SK-N-SH treated with all-trans-retinoic acid at 6 μM for 48 hours (cell line): Measurements from ENCODE around the gene PLXNA3.

Experiments used
- ARNTL ChIP-seq: fragments of 450-650 bp; formaldehyde crosslinking; IDR thresholded peaks from 2 replicates; pipeline ENCODE4 v1.5.0; 2020; ENCODE audit warnings: low read depth, mild to moderate bottlenecking, moderate library complexity, borderline replicate concordance
- CSDC2 ChIP-seq: fragments of 250-450 bp; sonication (Bioruptor Pico); IDR thresholded peaks from 2 replicates; pipeline ENCODE4 v1.5.0; 2020; ENCODE audit warnings: mild to moderate bottlenecking, moderate library complexity
- OSR1 ChIP-seq: fragments of 250-450 bp; sonication (Bioruptor Pico); IDR thresholded peaks from 2 replicates; pipeline ENCODE4 v1.8.0; 2022; ENCODE audit warnings: moderate library complexity, mild to moderate bottlenecking, inconsistent platforms
- RARB ChIP-seq: fragments of 250-450 bp; sonication (Bioruptor Pico); IDR thresholded peaks from 2 replicates; pipeline ENCODE4 v1.8.0; 2021; ENCODE audit warnings: mild to moderate bottlenecking, moderate library complexity
- TCF4 ChIP-seq: fragments of 250-450 bp; sonication (Bioruptor Pico); IDR thresholded peaks from 2 replicates; pipeline ENCODE4 v1.8.0; 2021; ENCODE audit warnings: mild to moderate bottlenecking, moderate library complexity, borderline replicate concordance
- TOX ChIP-seq: fragments of 250-450 bp; sonication (Bioruptor Pico); IDR thresholded peaks from 2 replicates; pipeline ENCODE4 v1.8.0; 2021; ENCODE audit warnings: mild to moderate bottlenecking, moderate library complexity, borderline replicate concordance
- TF ChIP-seq, protein P1 (sequence below): fragments of 250-450 bp; sonication (Bioruptor Pico); IDR thresholded peaks from 2 replicates; pipeline ENCODE4 v1.8.0; 2020; ENCODE audit warnings: mild to moderate bottlenecking, moderate library complexity, borderline replicate concordance
- TF ChIP-seq, protein P2 (sequence below): fragments of 250-450 bp; sonication (Bioruptor Pico); IDR thresholded peaks from 2 replicates; pipeline ENCODE4 v1.5.1; 2020; ENCODE audit warnings: low read depth, mild to moderate bottlenecking, moderate library complexity
- TF ChIP-seq, protein P3 (sequence below): fragments of 250-450 bp; sonication (Bioruptor Pico); IDR thresholded peaks from 2 replicates; pipeline ENCODE4 v1.5.0; 2020; ENCODE audit warnings: mild to moderate bottlenecking, moderate library complexity

GRCh38 chrX:154457491-154458115 lies 478 bp upstream of the PLXNA3 start:
- TF ChIP-seq CSDC2 = no peak
- no peak for TF ChIP-seq RARB (CRISPR knock-in tag)
- TF ChIP-seq TCF4 = no peak
- TF ChIP-seq, protein P1, sequence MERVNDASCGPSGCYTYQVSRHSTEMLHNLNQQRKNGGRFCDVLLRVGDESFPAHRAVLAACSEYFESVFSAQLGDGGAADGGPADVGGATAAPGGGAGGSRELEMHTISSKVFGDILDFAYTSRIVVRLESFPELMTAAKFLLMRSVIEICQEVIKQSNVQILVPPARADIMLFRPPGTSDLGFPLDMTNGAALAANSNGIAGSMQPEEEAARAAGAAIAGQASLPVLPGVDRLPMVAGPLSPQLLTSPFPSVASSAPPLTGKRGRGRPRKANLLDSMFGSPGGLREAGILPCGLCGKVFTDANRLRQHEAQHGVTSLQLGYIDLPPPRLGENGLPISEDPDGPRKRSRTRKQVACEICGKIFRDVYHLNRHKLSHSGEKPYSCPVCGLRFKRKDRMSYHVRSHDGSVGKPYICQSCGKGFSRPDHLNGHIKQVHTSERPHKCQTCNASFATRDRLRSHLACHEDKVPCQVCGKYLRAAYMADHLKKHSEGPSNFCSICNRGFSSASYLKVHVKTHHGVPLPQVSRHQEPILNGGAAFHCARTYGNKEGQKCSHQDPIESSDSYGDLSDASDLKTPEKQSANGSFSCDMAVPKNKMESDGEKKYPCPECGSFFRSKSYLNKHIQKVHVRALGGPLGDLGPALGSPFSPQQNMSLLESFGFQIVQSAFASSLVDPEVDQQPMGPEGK (CRISPR knock-in tag) = no peak
- TF ChIP-seq, protein P2, sequence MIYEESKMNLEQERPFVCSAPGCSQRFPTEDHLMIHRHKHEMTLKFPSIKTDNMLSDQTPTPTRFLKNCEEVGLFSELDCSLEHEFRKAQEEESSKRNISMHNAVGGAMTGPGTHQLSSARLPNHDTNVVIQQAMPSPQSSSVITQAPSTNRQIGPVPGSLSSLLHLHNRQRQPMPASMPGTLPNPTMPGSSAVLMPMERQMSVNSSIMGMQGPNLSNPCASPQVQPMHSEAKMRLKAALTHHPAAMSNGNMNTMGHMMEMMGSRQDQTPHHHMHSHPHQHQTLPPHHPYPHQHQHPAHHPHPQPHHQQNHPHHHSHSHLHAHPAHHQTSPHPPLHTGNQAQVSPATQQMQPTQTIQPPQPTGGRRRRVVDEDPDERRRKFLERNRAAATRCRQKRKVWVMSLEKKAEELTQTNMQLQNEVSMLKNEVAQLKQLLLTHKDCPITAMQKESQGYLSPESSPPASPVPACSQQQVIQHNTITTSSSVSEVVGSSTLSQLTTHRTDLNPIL (CRISPR knock-in tag) = no peak
- TF ChIP-seq, protein P3, sequence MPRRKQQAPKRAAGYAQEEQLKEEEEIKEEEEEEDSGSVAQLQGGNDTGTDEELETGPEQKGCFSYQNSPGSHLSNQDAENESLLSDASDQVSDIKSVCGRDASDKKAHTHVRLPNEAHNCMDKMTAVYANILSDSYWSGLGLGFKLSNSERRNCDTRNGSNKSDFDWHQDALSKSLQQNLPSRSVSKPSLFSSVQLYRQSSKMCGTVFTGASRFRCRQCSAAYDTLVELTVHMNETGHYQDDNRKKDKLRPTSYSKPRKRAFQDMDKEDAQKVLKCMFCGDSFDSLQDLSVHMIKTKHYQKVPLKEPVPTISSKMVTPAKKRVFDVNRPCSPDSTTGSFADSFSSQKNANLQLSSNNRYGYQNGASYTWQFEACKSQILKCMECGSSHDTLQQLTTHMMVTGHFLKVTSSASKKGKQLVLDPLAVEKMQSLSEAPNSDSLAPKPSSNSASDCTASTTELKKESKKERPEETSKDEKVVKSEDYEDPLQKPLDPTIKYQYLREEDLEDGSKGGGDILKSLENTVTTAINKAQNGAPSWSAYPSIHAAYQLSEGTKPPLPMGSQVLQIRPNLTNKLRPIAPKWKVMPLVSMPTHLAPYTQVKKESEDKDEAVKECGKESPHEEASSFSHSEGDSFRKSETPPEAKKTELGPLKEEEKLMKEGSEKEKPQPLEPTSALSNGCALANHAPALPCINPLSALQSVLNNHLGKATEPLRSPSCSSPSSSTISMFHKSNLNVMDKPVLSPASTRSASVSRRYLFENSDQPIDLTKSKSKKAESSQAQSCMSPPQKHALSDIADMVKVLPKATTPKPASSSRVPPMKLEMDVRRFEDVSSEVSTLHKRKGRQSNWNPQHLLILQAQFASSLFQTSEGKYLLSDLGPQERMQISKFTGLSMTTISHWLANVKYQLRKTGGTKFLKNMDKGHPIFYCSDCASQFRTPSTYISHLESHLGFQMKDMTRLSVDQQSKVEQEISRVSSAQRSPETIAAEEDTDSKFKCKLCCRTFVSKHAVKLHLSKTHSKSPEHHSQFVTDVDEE (CRISPR knock-in tag) = no peak
- no peak for TF ChIP-seq TOX (CRISPR knock-in tag)
- TF ChIP-seq ARNTL = no peak
- TF ChIP-seq OSR1 (CRISPR knock-in tag) = no peak
